ENCODE measurements around the gene PALM2AKAP2.
"Not testable (repeated sequence)": the region's sequence is repeated elsewhere in the genome, so short reads cannot be mapped to it uniquely, and the experiment has no call there.

PALM2AKAP2 gene

GRCh38 chr9:109817846-109818472 is 38.0 kb downstream of the PALM2AKAP2 start:
- TF ChIP-seq, protein P1, sequence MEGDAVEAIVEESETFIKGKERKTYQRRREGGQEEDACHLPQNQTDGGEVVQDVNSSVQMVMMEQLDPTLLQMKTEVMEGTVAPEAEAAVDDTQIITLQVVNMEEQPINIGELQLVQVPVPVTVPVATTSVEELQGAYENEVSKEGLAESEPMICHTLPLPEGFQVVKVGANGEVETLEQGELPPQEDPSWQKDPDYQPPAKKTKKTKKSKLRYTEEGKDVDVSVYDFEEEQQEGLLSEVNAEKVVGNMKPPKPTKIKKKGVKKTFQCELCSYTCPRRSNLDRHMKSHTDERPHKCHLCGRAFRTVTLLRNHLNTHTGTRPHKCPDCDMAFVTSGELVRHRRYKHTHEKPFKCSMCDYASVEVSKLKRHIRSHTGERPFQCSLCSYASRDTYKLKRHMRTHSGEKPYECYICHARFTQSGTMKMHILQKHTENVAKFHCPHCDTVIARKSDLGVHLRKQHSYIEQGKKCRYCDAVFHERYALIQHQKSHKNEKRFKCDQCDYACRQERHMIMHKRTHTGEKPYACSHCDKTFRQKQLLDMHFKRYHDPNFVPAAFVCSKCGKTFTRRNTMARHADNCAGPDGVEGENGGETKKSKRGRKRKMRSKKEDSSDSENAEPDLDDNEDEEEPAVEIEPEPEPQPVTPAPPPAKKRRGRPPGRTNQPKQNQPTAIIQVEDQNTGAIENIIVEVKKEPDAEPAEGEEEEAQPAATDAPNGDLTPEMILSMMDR (IDR thresholded peaks at IDR 0.05; ENCODE audit: poor library complexity, severe bottlenecking), result peak; percentile 97
- Histone ChIP-seq H3K4me1 (ENCODE audit: insufficient read depth, poor library complexity, severe bottlenecking) (peaks cover 34% of the 10 kb centered on the region), H3K27ac (ENCODE audit: poor library complexity, severe bottlenecking) (peak overlapping the region; percentile 82), H3K36me3 (ENCODE audit: low read depth) (no peaks in the 10 kb centered on the region), H3K9me3 (ENCODE audit: severe bottlenecking) (no peaks in the 10 kb centered on the region), H3K27me3 (ENCODE audit: insufficient read depth, poor library complexity, severe bottlenecking) (no peaks in the 10 kb centered on the region), H3K4me3 (ENCODE audit: severe bottlenecking) (no peak overlapping the region)
- DNase-seq (ENCODE audit: low spot score) (peak; percentile 72), ATAC-seq (ENCODE audit: low read depth) (peak; percentile 69)

- Histone ChIP-seq H3K27ac (ENCODE audit: poor library complexity, severe bottlenecking) (no peak overlapping the region), H3K36me3 (ENCODE audit: low read depth) (no peaks in the 10 kb centered on the region)
- no peak for ATAC-seq (ENCODE audit: low read depth)
These were observed 41.7 kb downstream of the PALM2AKAP2 start for GRCh38 chr9:109821711-109822110.

DNA sequence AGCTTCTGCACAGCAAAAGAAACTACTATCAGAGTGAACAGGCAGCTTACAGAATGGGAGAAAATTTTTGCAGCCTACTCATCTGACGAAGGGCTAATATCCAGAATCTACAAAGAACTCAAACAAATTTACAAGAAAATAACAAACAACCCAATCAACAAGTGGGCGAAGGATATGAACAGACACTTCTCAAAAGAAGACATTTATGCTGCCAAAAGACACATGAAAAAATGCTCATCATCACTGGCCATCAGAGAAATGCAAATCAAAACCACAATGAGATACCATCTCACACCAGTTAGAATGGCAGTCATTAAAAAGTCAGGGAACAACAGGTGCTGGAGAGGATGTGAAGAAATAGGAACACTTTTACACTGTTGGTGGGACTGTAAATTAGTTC is 45.4 kb downstream of the PALM2AKAP2 start:
- not testable (repeated sequence) for DNase-seq (ENCODE audit: low spot score); H3K4me3 ChIP-seq (ENCODE audit: severe bottlenecking); H3K27me3 ChIP-seq (ENCODE audit: insufficient read depth, poor library complexity, severe bottlenecking); ATAC-seq (ENCODE audit: low read depth); H3K36me3 ChIP-seq (ENCODE audit: low read depth); H3K27ac ChIP-seq (ENCODE audit: poor library complexity, severe bottlenecking); H3K4me1 ChIP-seq (ENCODE audit: insufficient read depth, poor library complexity, severe bottlenecking); H3K9me3 ChIP-seq (ENCODE audit: severe bottlenecking)

More at GRCh38 chr9:109821711-109822110, 41.7 kb downstream of the PALM2AKAP2 start:
- no peak for DNase-seq (ENCODE audit: low spot score)
- no peak overlapping the region for H3K4me3 ChIP-seq (ENCODE audit: severe bottlenecking)
- H3K4me1 ChIP-seq (ENCODE audit: insufficient read depth, poor library complexity, severe bottlenecking), result peaks cover 14% of the 10 kb centered on the region
- H3K9me3 ChIP-seq (ENCODE audit: severe bottlenecking), result no peaks in the 10 kb centered on the region
- no peaks in the 10 kb centered on the region for H3K27me3 ChIP-seq (ENCODE audit: insufficient read depth, poor library complexity, severe bottlenecking)
- TF ChIP-seq, protein P1 (IDR thresholded peaks at IDR 0.05; ENCODE audit: poor library complexity, severe bottlenecking), result no peak

DNA sequence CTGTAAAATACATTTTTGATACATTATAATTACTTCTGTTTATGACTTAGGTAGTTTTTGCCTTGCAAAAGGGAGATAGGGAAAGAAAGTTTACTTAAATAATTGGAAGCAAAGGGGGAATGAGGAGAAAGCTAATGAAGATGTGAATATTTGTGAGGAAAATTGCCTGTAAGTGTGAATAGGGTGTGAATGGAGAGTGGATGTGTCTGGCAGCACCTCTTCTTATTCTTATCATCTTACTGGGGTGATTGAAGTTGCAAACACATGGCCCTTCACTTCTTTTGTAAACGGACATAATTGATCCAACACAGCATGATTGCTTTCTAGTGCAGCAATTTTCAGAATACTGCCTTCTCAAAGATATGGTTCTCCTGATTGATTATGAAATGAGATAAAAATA is 46.6 kb downstream of the PALM2AKAP2 start:
- no peaks in the 10 kb centered on the region for H3K36me3 ChIP-seq (ENCODE audit: low read depth)
- no peaks in the 10 kb centered on the region for H3K4me1 ChIP-seq (ENCODE audit: insufficient read depth, poor library complexity, severe bottlenecking)
- H3K27me3 ChIP-seq (ENCODE audit: insufficient read depth, poor library complexity, severe bottlenecking), result no peaks in the 10 kb centered on the region
- H3K4me3 ChIP-seq (ENCODE audit: severe bottlenecking), result no peak overlapping the region
- no peak for DNase-seq (ENCODE audit: low spot score)
- no peak for ATAC-seq (ENCODE audit: low read depth)
- H3K9me3 ChIP-seq (ENCODE audit: severe bottlenecking), result no peaks in the 10 kb centered on the region
- TF ChIP-seq, protein P1 (IDR thresholded peaks at IDR 0.05; ENCODE audit: poor library complexity, severe bottlenecking), result no peak
- H3K27ac ChIP-seq (ENCODE audit: poor library complexity, severe bottlenecking), result no peak overlapping the region

DNA sequence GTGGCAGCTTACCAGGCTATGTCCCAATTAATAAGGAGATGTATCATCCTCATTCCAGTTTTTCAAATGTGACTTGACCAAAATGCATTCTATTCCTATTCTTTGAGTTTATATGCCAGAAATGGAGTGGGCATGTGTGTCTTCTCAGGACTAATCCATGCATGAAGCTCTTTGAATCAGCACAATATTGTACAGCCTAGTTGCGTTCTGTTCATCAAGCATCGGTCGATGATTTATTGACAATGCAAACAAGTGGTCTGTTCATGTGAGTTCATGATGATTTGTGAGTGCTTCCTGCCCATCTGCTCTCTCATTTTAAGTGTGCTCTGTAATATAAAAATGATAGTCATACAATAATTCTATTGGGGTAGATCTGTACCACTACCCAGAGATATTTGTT is 48.3 kb downstream of the PALM2AKAP2 start:
- TF ChIP-seq, protein P1 (IDR thresholded peaks at IDR 0.05; ENCODE audit: poor library complexity, severe bottlenecking), result no peak
- Histone ChIP-seq H3K27ac (ENCODE audit: poor library complexity, severe bottlenecking) (no peak overlapping the region), H3K36me3 (ENCODE audit: low read depth) (no peaks in the 10 kb centered on the region), H3K4me3 (ENCODE audit: severe bottlenecking) (no peak overlapping the region), H3K27me3 (ENCODE audit: insufficient read depth, poor library complexity, severe bottlenecking) (no peaks in the 10 kb centered on the region), H3K4me1 (ENCODE audit: insufficient read depth, poor library complexity, severe bottlenecking) (no peaks in the 10 kb centered on the region), H3K9me3 (ENCODE audit: severe bottlenecking) (no peaks in the 10 kb centered on the region)
- no peak for ATAC-seq (ENCODE audit: low read depth)
- DNase-seq (ENCODE audit: low spot score), result no peak

All from RWPE2 (cell line).